GF-D8 (cell line): ENCODE results near the gene BTRC.

Experiments used
- DNase-seq: peaks from one replicate; lab custom pipeline; 2025; lab: John Stamatoyannopoulos, UW

Gene BTRC

GRCh38 chr10:101444058-101444898 is 90.3 kb downstream of the BTRC start:
- no peak for DNase-seq

GRCh38 chr10:101446071-101446470 is 92.1 kb downstream of the BTRC start:
- no peak for DNase-seq

DNA sequence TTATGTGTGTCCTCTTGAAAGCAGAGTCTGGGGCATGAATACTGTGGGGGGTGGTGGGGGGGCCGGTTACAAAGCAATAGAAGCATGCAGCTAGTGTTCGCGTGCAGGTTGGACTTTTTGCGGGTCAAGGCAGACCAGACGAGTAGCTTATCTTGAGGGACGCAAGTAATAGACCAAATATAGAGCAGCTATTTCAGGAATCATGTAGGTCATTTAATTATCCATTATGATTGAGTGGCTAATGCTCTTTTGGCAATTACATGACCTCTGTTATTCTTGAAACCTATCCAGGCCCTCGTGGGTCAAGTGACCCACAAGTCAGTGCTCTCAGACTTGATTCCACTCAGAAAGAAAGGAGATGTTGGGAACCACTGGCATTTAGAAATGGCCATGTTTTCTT is 93.0 kb downstream of the BTRC start:
- no peak for DNase-seq

DNA sequence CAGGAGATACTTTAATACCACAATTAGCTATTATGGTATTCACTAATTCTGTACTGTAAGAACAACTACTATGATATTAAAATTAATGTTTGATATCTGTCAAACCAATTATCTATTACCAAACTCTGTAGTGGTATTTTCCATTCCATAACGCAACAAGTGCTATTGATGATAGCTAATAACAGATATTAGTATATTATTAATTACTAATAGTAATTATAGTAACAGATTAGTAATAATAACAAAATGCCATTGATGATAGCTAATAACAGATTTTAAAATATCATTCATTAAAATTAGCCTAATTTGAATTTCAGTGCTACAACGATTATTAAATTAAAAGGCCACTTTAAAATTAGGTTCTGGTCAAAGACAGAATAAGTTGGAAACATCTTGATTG is 93.5 kb downstream of the BTRC start:
- no peak for DNase-seq

GRCh38 chr10:101450277-101451080 is 96.5 kb downstream of the BTRC start:
- no peak for DNase-seq

- no peak for DNase-seq
Observed at GRCh38 chr10:101451261-101451660, 97.3 kb downstream of the BTRC start.

- no peak for DNase-seq
Observed at GRCh38 chr10:101451667-101452069, 97.7 kb downstream of the BTRC start.

GRCh38 chr10:101452176-101452575 is 98.2 kb downstream of the BTRC start:
- DNase-seq: no peak

DNA sequence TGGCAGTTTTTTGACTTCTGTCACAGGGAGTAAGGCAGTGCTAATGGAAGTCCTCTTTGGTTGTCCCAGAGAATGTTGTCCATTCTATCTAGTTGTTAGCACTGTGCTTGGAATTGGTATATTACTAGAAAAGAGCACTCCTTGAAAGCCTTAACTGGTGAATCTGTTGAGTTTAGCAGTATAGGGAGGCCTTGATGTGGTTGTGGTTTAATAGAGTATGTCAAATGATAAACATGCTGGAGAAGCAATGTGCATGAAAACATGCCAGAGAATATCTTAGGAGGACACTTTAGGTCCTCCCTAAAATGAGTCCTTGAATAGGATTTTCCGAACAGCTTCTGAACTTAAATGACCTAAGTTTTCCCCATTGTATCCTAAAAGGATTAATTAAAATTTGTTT is 98.6 kb downstream of the BTRC start:
- DNase-seq: no peak

DNA sequence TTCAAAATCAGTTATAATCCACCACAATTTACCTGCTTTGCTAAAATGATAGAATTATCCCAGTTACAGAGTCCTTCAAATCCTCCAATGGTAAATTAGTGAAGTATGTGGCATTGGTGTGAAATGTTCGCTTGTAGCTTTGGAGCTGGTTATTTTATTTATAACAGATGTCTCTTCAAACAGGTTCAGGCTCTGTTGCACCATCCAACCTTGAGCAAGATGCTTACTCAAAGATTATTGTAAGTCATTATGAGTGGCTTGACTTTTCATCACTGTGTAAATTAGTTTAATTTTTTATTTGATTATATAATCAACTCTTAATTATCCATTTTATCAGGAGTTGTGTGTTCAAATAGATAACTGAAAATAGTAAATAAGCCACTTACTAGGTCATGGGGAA is 99.4 kb downstream of the BTRC start:
- no peak for DNase-seq

DNA sequence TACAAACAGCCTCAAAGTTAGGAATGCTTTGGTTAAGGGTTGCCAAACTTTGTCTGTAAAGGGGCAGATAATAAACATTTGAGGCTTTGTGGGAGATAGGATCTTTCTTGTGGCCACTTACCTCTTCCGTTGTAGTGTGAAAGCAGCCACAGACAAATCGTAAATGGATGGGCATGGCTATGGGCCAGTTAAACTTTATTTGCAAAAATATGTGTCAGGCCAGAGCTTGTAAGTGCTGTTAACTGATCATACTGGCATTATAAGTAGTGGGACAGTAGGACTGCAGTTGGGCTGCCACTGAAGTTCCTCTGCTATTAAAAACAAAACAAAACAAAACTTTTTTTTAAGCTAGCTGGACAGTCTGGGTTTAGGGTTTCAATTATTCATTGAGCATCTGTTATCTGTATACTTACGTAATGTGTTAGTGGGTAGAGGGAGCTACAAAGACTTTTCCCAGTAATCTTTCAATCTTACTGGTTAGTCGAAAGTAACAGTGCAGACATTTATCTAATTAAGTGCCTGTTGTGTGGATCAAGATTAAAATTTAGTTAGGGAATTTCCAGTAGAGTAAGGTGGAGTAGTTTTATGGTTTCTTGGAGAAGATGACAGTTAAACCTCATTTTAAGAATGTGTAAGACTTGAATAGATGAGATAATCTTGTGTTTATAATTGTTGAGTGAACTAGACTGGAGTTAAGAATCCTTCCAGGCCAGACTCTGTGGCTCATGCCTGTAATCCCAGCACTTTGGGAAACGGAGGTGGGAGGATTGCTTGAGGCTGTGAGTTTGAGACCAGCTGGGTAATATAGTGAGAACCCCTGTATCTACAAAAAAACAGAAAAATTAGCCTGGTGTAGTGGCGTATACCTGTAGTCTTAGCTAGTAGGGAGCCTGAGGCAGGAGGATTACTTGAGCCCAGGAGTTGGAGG is 100.1 kb downstream of the BTRC start:
- DNase-seq: peak; percentile 95

DNA sequence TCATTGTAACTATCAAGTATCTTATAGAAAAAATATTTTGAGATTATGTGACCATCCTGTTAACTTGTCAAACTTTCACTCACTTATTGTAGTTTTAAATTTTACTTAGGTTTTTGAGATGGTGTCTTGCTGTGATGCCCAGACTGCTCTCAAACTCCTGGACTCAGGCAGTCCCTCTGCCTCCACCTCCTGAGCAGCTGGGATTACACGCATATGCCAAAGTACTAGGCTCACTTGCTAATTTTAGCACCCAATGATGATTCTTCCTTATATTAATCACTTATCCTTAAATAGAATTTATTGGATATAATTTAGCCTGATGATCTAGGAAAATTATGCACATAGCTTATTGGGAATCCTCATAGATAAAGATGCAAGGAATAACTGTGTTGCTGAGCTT is 104.9 kb downstream of the BTRC start:
- DNase-seq: no peak

- DNase-seq: no peak
Observed at GRCh38 chr10:101464082-101464481, 110.1 kb downstream of the BTRC start.

- no peak for DNase-seq
Observed at GRCh38 chr10:101464599-101464998, 110.6 kb downstream of the BTRC start.

DNA sequence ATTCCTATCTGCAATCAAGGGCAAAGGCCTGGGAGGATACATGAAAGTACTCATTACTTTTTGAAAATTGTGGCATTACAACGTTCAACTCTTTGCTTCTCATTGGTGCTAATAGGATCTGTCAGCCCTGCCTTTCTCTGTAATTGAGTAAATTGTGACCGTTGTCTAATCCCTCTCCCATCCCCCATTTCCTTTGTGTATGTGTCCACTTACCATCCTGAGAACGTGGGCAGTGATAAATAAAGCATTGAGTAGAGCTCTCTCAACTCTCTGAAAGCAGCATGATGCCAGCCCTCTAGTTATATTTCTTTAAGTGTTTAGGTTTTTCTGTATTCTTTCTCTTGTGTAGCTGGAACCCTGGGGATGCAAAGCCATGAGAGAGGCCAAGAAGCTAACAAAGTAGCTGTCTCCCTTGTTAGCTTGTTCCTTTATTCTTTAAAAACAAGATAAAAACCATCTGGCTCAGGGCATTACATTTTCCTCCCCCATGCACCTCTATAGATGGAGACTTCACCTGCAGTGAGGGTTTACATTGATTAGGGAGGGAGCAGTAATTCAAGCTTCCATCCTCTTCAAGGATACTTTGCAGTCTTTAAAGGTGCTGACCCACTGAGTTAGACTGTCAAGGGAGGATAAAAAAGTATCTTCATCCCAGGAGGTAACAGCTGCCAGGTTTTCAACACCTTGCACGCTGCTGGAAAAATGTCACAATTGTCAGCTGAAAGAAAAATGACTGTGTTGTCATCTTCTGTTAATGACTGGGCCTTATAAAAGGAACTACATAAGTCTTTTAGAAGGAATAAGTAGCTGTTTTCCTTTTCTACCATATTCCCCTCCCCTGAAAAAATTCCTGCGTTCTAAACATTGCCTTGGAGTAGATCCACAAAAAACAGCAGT is 112.3 kb downstream of the BTRC start:
- DNase-seq: no peak

- peak; percentile 42 for DNase-seq
Observed at GRCh38 chr10:101467286-101467770, 113.4 kb downstream of the BTRC start.

GRCh38 chr10:101468159-101468558 is 114.2 kb downstream of the BTRC start:
- DNase-seq: no peak

DNA sequence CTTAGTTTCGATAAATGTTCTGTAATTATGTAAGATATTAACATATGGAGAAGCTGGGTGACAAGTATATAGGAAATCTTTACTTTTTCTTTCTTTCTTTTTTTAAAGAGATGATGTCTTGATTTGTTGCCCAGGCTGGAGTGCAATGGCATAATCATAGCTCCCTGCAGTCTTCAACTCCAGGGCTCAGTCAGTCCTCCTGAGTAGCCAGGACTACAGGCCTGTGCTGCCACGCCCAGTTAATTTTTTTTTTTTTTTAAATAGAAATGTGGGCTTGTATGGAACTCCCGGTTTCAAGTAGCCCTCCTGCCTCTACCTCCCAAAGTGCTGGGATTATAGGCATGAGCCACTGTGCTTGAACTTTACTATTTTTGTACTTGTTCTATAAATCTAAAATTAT is 122.4 kb downstream of the BTRC start:
- no peak for DNase-seq

DNA sequence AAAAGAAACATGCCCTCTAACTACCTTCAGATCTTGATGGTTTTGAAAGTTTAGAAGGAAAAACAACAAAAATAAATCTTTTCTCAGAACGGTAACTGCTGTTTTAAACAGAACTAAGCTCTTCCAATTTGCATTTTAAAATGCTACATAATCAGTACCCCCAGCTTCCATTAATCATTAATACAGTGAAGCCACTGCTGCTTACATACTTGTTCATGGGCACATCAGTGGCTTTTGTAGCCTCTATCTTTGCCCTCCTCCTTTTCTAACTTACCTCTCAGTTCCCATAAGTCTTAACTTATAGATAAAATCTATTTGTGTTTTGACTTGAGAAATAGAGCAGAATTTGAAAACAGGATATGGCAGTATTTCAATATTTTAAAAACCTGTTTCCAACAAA is 125.0 kb downstream of the BTRC start:
- DNase-seq: no peak

DNA sequence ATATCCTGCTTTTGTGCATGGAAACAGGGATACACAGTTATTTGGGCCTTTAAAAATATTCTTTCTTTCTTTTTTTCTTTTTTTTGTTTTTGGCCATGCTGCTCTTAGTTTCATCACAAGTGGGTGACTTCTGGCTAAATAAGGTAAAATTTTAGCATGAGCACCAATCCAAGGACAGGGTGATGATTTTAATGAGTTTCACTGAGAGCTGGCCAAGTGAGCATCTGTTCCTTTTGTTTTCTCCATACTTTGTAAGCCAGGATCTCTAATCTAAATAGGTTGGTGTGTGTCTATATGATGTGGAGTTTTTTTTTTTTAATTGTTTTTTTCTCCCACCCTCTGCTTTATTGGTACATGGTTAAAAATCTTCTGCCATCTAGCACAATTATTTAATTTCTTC is 127.3 kb downstream of the BTRC start:
- no peak for DNase-seq

- DNase-seq: no peak
Observed at GRCh38 chr10:101482568-101482967, 128.6 kb downstream of the BTRC start.
